ENCODE data around the gene UBE2V1.
A peak's percentile ranks its signal among the peaks of the same experiment; 100 is the strongest.
"Not testable (repeated sequence)": the region's sequence is repeated elsewhere in the genome, so short reads cannot be mapped to it uniquely, and the experiment has no call there.

UBE2V1 gene

DNA sequence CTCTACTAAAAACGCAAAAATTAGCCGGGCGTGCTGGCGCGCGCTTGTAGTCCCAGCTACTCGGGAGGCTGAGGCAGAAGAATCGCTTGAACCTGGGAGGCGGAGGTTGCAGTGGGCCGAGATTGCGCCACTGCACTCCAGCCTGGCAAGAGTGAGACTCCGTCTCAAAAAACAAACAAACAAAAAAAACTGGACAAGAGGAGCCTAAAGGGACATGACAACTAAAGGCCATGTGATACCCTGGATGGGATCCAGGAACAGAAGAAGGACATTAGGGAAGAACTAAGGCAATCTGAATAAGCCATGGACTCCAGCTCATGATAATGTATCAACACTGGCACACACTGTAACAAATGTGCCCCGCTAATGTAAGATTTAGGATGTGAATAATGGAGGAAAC, 24.8 kb upstream of the UBE2V1 start:
- not testable (repeated sequence) for DNase-seq (ENCODE audit: low spot score)

DNA sequence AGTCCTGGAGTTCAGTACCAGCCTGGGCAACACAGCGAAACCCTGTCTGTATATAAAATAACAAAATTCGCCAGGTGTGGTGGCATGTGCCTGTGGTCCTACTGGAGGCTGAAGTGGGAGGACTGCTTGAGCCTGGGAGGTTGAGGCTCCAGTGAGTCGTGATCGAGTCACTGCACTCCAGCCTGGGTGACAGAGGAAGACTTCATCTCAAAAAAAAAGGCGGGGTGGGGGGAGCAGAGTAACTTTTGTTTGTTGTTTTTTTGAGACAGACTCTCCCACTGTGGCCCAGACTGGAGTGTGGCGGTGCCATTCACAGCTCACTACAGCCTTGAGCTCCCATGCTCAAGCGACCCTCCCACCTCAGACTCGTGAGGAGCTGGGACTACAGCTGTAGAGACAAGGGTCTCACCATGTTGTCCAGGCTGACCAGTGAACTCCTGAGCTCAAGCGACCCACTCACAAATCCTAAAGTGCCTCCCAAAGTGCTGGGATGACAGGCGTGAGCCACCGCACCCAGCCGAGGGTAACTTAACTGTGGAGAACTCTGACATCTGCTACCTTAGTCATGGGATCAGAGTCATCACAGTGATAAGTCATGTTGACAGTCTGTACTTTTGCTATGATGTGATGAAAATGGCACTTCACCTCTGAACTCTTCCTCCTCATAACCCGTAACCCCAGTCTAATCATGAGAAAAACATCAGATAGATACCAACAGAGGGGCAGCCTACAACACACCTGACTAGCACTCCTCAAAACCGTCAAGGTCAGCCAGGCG, 24.1 kb upstream of the UBE2V1 start:
- DNase-seq (ENCODE audit: low spot score): no peak

DNA sequence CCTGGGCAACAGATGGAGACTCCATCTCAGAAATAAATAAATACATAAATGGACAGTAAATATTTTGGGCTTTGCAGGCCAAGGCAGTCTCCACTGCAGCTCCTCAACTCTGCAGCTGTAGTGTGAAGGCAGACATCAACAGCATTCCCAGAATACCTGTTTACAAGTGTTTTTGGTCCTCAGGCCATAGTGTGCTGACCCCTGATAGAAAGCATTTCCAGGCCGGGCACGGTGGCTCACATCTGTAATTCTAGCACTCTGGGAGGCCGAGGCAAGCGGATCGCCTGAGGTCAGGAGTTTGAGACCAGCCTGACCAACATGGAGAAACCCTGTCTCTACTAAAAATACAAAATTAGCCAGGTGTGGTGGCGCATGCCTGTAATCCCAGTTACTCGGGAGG, 22.2 kb upstream of the UBE2V1 start:
- DNase-seq (ENCODE audit: low spot score): not testable (repeated sequence)

DNA sequence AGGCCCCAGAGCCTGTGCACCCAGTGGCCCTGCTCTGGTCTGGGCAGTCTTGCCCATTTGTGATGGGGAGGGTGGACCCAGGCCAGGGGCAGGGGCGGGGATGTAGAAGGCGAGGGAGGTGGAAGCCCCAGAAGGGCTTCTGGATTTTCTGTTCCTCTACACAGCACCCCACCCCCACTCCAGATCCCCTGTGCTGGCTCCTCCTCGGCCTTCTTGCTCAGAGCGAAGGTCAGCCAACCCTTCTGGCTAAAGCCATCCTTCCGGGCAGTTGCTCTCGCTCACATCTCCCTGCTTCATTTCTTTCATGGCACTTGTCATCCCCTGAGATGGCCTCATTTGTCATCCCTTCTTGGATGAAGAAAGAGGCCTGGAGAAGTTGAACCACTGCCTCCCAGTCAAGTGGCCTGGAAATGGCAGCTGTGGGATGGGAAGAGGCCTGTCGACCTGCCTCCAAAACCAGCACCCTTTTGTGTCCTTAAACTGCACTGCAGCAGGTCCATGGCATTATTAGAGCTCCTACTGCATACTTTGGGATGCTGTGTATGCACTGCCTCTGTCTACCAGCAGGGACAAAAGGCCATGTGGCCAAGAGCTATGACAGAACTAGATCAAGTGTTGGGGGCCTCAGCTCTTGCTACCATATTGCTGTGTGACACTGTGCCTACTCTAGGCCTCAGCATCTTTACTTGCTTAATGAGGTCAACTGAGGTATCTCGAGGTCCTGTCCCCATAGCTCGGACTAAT, 20.7 kb upstream of the UBE2V1 start:
- no peak for DNase-seq (ENCODE audit: low spot score)

DNA sequence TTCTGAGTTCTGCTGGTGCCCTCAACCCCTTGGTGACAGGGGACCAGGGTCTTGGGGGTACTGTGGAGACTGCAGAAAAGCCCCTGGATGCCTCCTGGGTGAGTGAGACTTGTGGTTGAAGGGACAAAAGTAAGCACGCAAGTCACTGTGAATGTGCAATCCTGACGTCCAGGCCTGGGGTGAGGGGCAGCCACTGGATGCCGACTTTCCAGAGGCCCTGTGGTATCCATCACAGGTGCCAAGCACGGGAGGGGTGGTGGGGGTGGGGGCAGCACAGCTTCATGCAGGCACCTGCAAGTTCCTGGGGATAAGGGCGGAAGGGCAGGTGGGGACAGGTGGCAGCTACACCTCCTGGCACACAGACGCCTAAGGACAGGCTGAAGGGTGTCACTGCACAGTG, 20.1 kb upstream of the UBE2V1 start:
- no peak for DNase-seq (ENCODE audit: low spot score)

DNA sequence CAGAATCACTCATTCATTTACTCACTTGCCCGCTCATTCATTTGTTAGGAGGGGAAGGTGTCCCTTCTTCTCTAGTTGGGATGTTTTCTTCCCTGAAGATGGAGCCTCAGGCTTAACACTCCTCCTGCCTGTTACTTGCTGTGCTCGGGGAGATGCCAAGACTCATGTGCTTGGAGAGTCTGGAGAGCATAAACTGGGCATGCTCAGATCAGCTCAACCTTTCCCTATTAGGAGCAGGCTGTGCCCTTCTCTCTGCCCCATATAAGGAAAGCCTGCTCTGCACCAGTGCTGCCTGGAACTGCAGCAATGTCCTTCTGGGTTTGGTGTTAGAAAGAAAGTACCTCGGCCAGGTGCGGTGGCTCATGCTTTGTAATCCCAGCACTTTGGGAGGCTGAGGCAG, 18.0 kb upstream of the UBE2V1 start:
- no peak for DNase-seq (ENCODE audit: low spot score)

DNA sequence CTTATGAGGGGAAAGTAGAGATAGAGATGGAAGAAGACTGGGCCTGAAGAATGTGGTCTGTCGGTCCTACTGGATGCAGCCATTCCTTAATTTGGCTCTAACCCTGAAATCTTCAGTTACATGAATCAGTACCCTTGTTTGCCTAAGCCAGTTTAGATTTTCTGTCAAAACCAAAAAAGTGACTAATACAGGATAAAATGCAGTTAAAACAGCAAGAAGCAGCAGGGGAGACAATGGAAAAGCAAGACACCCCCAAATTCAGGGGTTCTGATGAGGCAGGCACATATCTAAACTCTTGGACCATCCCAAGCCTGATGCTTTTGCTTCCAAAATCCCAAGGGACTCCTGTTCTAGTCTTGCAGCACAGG, 17.4 kb upstream of the UBE2V1 start:
- DNase-seq (ENCODE audit: low spot score): no peak

DNA sequence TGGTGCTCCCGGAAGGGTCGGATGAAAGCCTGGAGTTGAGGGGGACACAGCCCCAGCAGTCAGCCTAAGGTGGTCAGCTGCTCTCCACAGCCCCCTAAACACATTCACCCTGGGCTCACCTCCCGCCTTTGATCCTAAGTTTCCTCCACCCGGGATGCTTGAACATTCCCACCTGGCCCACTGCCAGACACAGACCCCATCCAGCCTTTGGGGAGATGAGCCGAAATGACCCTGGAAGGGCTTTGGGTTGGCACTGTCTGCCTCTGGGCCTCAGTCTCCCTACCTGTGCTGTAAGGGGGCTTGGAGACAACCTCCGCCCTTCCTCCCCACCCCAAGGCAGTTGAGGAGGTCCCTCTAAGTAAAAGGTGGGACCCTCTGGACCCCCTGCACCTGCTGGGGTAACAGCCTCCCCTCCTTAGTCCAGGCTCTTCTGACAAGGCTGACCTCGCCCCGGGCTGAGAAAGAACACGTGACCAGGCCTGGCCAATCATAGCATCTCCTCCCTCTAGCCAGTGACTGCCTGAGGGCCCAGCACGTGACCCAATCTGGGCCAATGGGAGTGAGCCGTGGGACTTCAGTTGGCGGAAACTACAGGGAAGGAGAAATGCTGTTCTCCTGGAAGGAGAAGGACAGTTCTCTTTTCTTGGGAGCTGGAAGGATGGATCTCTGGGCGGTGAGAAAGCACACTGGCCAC, 16.9 kb upstream of the UBE2V1 start:
- DNase-seq (ENCODE audit: low spot score): no peak

DNA sequence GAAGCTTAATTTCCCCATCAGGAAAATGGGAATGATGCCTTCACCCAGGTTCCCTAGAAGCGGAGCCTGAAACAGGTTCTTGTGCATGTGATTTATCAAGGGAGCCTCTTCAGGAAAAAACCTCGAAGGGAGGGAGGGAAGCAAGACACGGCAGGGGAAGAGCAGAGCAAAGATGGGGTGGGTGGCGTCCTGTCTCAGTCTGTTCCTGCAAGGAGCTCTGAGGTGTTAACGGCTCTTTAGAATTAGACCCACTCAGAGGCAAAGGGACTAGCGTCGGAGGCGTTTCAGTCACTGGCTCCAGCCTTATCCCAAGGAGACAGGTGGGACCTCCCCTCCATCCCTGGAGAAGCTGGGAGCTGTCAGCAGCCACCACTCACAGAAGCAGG, 15.6 kb upstream of the UBE2V1 start:
- no peak for DNase-seq (ENCODE audit: low spot score)

DNA sequence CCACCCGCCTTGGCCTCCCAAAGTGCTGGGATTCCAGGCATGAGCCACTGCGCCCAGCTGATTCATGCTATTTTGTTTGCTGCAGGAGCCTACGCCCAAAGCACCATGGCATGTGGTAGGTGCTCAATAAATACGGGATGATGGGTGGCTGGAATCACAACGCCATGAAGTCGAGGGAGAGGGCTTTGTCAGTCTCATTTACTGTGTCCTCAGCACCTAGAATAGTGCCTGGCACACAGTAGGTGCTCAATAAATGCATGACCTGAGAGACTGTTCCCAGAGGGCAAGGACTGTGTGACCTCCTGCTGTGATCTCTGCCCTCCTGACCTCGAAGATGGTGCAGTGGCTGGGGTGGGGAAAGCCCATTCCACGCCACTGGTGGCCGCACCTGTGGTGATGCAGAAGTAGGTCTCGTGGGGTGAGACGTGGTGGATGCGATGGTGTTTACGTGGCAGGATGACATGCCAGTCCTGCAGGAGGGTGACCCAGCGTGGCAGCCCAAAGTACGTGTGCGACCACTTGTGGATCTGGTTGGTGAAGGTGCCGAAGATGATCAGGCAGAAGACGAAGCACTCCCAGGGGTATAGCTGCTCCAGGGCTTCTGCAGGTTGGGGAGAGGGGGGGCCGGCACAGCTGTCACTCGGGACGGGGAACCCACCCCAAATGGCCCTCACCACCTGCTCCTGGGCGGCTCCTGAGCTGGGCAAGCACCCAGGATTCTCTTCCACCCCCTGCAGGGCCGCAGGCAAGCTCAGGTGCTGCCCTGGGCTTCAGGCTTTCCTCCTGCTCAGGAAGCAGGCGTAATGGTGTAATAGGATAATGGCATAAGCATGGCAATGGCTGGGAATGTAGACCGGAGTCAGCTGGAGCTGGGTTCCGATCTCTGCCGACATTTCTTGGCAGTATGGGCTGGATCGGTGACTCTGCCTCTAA, 14.9 kb upstream of the UBE2V1 start:
- no peak for DNase-seq (ENCODE audit: low spot score)

DNA sequence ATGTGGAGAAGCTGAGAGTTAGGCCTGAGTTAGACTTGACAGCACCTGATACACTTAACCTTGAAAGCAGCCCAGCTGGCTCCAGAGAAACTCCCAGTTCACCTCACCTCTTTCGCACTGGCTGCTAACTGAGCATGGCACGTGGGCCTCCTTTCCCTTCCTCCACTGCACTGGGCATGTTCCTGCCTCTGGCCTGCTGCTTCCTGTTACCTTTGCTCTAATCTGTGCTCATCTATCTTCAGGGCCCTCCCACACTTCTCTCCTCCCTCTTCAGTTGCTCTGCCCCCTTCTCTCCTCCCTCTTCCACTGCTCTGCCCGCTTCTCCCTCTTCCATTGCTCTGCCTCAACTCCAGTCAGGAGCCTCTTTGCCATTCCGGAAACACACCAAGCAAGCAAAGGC, 13.7 kb upstream of the UBE2V1 start:
- no peak for DNase-seq (ENCODE audit: low spot score)

DNA sequence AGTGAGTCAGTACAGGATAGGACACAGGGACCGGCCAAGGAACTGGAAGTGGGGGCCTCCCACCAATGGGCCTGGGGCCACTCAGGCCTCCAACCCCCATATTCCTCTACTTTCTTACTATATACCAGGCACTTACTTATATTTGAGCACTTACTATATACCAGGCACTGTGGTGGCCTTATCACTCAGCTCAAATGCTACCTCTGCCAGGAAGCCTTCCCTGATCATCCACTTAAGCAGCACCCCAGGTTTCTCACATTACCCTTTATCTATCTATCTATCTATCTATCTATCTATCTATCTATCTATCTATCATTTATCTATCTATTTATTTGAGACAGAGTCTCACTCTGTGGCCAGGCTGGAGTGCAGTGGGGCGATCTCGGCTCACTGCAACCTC, 12.3 kb upstream of the UBE2V1 start:
- DNase-seq (ENCODE audit: low spot score): no peak

DNA sequence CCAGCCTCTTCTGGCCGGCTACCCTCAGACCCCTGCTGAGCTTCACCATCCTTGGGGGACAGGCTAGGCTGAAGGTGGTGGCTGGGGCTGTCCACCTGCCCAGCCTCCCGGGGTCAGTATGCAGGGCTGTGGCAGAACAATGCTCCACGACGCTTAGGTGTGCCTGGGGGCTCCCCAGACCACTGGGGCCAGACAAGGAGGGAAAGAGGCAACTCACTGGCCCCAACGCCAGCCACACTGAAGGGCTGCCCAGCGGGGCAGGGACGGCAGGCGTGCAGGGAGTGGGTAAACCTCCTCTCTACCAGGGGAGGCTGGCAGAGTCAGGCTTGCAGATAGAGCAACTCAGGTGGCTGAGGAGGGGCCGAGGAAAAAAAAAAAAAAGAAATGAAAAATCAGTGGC, 11.5 kb upstream of the UBE2V1 start:
- DNase-seq (ENCODE audit: low spot score): no peak

DNA sequence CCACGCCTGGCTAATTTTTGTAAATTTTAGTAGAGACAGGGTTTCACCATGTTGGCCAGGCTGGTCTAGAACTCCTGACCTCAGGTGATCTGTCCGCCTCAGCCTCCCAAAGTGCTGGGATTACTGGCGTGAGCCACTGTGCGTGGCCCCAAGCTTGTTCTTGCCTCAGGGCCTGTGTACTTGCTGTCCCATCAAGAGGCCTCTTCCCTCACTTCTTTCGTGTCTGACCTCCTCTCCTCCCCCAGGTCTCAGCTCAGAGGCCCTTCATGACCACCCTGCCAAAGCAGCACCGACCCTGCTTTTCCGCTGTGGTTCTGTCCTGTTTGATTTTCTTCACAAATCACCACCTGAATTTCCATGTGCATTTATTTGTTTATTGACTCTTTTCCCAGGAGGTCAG, 10.5 kb upstream of the UBE2V1 start:
- DNase-seq (ENCODE audit: low spot score): no peak

DNA sequence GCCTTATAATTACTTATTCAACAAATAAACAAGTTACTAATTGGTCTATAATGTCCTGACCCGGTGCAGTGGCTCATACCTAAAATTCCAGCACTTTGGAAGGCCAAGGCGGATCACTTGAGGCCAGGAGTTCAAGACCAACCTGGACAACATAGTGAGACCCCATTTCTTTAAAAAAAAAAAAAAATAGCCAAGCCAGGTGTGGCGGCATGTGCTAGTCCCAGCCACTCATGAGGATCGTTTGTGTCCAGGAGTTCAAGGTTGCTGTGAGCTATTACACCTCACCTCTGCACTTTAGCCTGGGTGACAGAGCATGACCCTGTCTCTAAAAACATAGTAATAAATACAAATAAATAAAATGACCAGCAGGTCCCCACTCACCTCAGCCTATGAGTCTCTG, 9.8 kb upstream of the UBE2V1 start:
- DNase-seq (ENCODE audit: low spot score): no peak

DNA sequence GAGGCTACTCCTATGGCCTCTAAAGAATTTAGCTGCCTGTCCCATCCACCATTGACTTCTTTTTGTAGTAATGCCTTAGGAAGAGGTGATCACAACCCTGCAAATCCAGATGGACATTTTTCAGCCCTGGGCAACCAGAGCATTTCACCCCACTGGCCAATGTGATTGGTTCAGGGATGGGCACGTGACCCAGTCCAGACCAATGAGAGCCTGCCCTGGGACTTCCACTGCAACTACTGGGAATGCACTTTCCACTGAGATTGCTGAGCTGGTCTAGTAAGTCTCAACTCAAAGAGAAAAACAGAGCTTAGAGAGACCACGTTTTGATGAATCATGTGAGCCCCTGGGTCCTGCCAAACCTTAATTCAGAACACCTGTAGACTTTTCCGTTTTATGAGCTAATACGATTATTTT, 8.9 kb upstream of the UBE2V1 start:
- DNase-seq (ENCODE audit: low spot score): peak; percentile 54

DNA sequence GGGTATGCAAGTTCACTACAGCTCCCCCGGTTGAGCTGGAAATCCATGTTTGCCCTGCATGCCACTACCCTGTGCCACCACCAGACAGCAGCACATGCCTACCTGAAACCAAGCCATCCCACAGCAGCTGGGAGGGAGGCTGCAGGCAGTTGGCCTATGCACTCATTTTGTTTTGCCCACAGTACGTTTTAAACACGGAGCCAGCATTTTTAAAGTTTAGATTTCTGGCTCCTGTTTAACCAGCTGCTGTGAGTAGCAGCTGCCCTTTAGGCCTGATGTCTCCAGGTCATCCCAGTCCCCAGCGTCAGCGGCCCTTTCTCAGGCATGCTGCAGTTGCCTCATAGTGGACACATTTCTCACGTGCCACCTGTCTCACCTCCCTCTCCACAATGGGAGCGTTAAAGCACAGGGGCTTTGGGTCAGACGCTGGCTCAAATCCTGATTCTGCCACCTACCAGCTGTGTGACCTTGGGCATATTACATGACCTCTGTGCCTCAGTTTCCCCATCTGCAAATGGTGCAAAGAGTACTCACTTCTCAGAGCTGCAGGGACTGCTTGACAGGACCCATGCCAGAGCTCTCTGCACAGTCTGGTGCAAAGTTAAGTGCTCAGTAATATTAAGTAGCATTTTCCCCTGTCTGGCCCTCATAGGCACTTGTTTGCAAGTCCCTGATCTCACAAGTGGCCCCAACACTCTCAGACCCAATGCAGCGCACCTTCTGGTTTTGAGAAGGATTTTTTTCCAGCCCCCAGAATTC, 8.2 kb upstream of the UBE2V1 start:
- peak; percentile 70 for DNase-seq (ENCODE audit: low spot score)

DNA sequence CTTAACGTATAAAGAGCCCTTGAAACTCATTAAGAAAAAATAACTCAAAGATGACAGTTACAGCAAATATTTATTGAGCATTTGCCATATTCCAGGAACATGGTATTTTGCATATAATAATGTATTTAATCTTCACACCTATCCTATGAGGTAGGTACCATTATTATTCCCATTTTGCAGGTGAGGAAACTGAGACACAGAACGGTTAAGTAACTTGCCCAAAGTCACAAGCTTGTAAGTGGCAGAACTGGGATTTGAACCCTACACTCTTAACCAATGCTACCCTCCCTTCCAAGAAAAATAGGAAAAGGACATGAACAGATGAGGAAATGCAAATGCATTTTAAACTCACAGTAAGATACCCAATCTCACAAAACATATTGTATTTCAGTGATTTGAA, 5.3 kb upstream of the UBE2V1 start:
- no peak for DNase-seq (ENCODE audit: low spot score)

DNA sequence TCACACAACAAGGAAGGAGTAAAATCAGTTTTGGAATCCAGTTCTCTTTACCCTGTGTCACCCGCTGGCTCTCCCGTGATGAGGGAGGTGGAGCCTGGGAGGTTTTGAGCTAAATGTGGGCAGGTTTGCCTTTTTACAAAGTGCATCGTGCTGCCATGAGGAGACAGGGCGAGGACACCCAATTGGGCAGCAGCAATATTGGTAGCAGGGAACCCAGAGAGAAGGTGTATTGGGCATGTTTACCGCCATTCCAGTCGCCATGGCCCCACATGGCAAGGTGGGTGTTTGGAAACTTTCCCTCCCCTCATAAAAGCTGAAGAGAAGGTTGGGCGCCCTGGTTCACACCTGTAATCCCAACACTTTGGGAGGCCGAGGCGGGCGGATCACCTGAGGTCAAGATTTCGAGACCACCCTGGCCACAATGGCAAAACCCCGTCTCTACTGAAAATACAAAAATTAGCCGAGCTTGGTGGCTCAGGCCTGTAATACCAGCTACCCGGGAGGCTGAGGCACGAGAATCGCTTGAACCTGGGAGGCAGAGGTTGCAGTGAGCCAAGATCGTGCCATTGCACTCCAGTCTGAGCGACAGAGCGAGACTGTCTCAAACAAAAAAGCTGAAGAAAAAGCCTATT, 3.5 kb upstream of the UBE2V1 start:
- no peak for DNase-seq (ENCODE audit: low spot score)

DNA sequence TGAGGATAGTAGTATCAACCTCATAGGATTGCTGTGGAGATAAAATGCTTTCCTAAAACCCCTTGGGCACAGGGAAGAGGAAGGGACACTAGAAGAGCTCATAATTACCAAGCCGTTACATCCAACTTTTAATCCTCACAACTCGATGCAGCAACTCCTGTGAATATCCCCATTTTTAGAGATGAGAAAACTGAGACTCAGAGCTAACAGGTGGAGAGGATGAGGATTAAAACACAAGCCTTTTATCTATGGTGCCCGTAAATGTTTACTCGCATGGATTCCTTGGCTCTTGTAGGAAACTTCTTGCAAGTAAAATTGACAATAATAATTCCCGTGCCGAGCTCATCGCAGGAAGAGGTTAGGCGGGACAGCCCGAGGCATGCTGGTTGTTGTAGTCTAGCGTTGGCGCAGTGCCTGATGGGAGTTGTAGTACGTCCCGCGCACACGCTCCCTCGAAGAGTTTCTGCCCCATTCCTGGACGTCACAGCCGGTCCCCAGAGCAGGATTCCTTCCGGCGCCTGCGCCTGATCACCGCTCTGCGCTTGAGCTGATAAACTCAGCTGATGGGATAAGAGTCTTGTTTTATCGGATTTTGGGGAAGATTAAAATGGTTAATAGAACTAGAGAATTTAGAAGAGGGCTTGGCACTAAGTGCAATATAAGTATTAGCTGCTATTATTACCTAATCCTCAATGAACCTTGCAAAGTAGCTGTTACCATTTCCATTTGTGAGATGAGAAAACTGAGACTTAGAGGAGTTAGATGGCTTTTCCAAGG, 2.8 kb upstream of the UBE2V1 start:
- DNase-seq (ENCODE audit: low spot score): peak; percentile 98

Measured in cerebellar cortex (tissue), 1 donor.